Trophoblast cell (in vitro differentiated cells and primary cell): ENCODE measurements around the gene MEAK7.

Experiments used
- DNase-seq, 2 donors: peaks; one replicate each; pipeline ENCODE4 v3.0.0-alpha.2; 2016
- H2AFZ ChIP-seq: 2 replicates; pipeline ENCODE4 v1.6.1; 2013; ENCODE audit warnings: low read length, moderate library complexity, mild to moderate bottlenecking; ENCODE audit not compliant: insufficient read depth, poor library complexity
- H2AK5ac ChIP-seq: 2 replicates; pipeline ENCODE4 v1.6.1; 2013; ENCODE audit warnings: mild to moderate bottlenecking, low read length
- H2BK120ac ChIP-seq: 2 replicates; pipeline ENCODE4 v1.6.1; 2013; ENCODE audit warnings: low read length, mild to moderate bottlenecking, moderate library complexity; ENCODE audit not compliant: insufficient read depth, poor library complexity
- H2BK12ac ChIP-seq: 2 replicates; pipeline ENCODE4 v1.6.1; 2013; ENCODE audit warnings: mild to moderate bottlenecking, low read length, moderate library complexity
- H2BK5ac ChIP-seq: 2 replicates; pipeline ENCODE4 v1.6.1; 2013; ENCODE audit warnings: low read length, low read depth, moderate library complexity, mild to moderate bottlenecking; ENCODE audit not compliant: poor library complexity
- H3K14ac ChIP-seq: 2 replicates; pipeline ENCODE4 v1.6.1; 2013; ENCODE audit warnings: mild to moderate bottlenecking, low read length
- H3K18ac ChIP-seq: 2 replicates; pipeline ENCODE4 v1.6.1; 2013; ENCODE audit warnings: mild to moderate bottlenecking, low read length
- H3K23ac ChIP-seq: 2 replicates; pipeline ENCODE4 v1.6.1; 2013; ENCODE audit warnings: low read length
- H3K27ac ChIP-seq: 2 replicates; pipeline ENCODE4 v1.5.1; 2013; ENCODE audit warnings: low read depth, mild to moderate bottlenecking, inconsistent platforms, low read length, moderate library complexity
- H3K27me3 ChIP-seq: 2 replicates; pipeline ENCODE4 v1.6.1; 2013; ENCODE audit warnings: inconsistent platforms, mild to moderate bottlenecking, low read length, moderate library complexity; ENCODE audit not compliant: insufficient read depth
- H3K36me3 ChIP-seq, 2 experiments: 1 replicate in 1 of 2; 2 replicates in 1 of 2; pipeline ENCODE4 v1.6.1; 2013; ENCODE audit warnings: low read length in 2 of 2, mild to moderate bottlenecking in 2 of 2, moderate library complexity in 1 of 2; ENCODE audit not compliant: insufficient read depth in 2 of 2, control insufficient read depth in 1 of 2
- H3K4ac ChIP-seq: 2 replicates; pipeline ENCODE4 v1.6.1; 2013; ENCODE audit warnings: low read depth, mild to moderate bottlenecking, low read length, moderate library complexity
- H3K4me1 ChIP-seq, 2 experiments: 1 replicate in 1 of 2; 2 replicates in 1 of 2; pipeline ENCODE4 v1.6.1; 2013; ENCODE audit warnings: low read length in 2 of 2, mild to moderate bottlenecking in 2 of 2, moderate library complexity in 1 of 2; ENCODE audit not compliant: insufficient read depth in 2 of 2, control insufficient read depth in 1 of 2
- H3K4me2 ChIP-seq: 2 replicates; pipeline ENCODE4 v1.6.1; 2013; ENCODE audit warnings: inconsistent platforms, mild to moderate bottlenecking, low read length, moderate library complexity
- H3K4me3 ChIP-seq: 2 replicates; pipeline ENCODE4 v1.5.1; 2013; ENCODE audit warnings: mild to moderate bottlenecking, low read depth, low read length, inconsistent platforms
- H3K79me1 ChIP-seq: one replicate; pipeline ENCODE4 v1.6.1; 2013; ENCODE audit warnings: low read length
- H3K79me2 ChIP-seq: 2 replicates; pipeline ENCODE4 v1.6.1; 2013; ENCODE audit warnings: low read length, mild to moderate bottlenecking; ENCODE audit not compliant: control insufficient read depth, insufficient read depth, poor library complexity
- H3K9ac ChIP-seq: 2 replicates; pipeline ENCODE4 v1.6.1; 2013; ENCODE audit warnings: mild to moderate bottlenecking, low read length
- H3K9me3 ChIP-seq: 2 replicates; pipeline ENCODE4 v1.6.1; 2013; ENCODE audit warnings: low read depth, mild to moderate bottlenecking, control low read depth, inconsistent platforms, low read length; ENCODE audit not compliant: insufficient read depth
- H4K12ac ChIP-seq: 2 replicates; pipeline ENCODE4 v1.6.1; 2013; ENCODE audit warnings: low read depth, mild to moderate bottlenecking, low read length, moderate library complexity
- H4K8ac ChIP-seq: 2 replicates; pipeline ENCODE4 v1.6.1; 2013; ENCODE audit warnings: low read depth, mild to moderate bottlenecking, low read length, moderate library complexity
- H4K91ac ChIP-seq: one replicate; pipeline ENCODE4 v1.6.1; 2013; ENCODE audit warnings: low read depth, mild to moderate bottlenecking, low read length, moderate library complexity
- WGBS: extraction: QIAGEN DNeasy Blood & Tissue Kit; methylation state at CpG from one replicate; pipeline ENCODE4 v1.1.7; 2013; ENCODE audit warnings: missing lambda C conversion rate; ENCODE audit not compliant: insufficient read length, insufficient coverage; ENCODE audit errors: extremely low coverage; 5-methylcytosine and 5-hydroxymethylcytosine counted together

Gene MEAK7

DNA sequence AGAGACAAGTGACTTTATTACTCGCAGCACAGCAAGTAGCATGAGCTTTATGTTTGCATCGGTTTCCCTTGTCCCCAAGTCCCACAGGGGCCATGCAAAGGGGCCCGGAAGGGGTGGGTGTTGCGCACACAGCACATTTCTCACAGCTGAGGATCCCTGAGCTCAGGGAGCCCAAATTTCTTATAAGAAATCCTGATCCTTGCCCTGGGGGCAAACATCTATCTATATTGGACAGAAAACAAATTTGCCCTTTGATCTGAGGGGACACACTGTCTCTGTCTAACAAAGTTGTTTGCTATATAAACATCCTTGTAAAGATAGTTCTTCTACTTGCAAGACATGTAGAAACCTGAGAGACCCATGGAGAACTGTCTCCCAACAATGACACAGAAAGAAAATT is 35.7 kb upstream of the MEAK7 start:
- H4K91ac ChIP-seq, result no peak overlapping the region
- H2BK120ac ChIP-seq, result no peak overlapping the region
- no peak overlapping the region for H4K12ac ChIP-seq
- H3K4me2 ChIP-seq, result no peak overlapping the region
- H3K27ac ChIP-seq, result no peak overlapping the region
- no peak overlapping the region for H2BK5ac ChIP-seq
- no peaks in the 10 kb centered on the region for H3K36me3 ChIP-seq
- H3K9ac ChIP-seq, result no peak overlapping the region
- peaks cover 2% of the 10 kb centered on the region for H3K9me3 ChIP-seq
- H3K79me2 ChIP-seq, result no peaks in the 10 kb centered on the region
- no peak overlapping the region for H2AK5ac ChIP-seq
- no peak overlapping the region for H3K4me3 ChIP-seq
- no peak overlapping the region for H2AFZ ChIP-seq
- H3K23ac ChIP-seq, result no peak overlapping the region
- H4K8ac ChIP-seq, result no peak overlapping the region
- no peak overlapping the region for H3K4ac ChIP-seq
- no peak overlapping the region for H3K14ac ChIP-seq
- no peak for DNase-seq
- H3K18ac ChIP-seq, result no peak overlapping the region
- peaks cover 6 to 7% of the 10 kb centered on the region in 2 experiments for H3K4me1 ChIP-seq
- no peak overlapping the region for H2BK12ac ChIP-seq
- H3K79me1 ChIP-seq, result peaks cover 2% of the 10 kb centered on the region
- no peaks in the 10 kb centered on the region for H3K27me3 ChIP-seq
- WGBS, result no CpG with 5 or more reads among the region's 4 CpGs

DNA sequence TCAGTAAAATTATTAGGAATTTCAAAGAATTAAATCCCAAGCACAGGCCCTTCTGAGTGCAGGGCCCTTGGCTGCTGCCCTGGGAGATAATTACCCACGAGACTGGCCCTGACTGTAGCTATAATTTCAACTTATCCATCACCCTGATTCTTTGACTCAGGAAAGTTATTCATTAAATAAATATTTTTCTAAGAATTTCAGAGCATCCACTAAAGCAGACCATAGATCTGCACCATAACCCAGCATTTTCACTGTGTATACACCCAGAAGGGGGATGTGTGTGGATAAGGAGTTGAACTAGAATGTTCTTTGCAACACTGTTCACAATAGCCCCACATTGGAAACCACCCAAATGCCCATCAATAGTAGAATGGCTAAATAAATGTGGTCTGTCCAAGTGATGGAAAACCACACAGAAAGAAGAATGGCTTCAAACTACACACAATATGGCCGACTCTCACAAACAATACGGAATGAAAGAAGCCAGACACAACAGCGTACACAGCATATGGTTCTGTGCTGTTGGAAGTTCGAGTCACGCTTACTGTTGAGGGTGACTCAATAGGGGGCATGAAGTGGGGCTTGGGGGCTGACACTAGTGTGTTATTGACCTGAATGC is 33.9 kb upstream of the MEAK7 start:
- no peak overlapping the region for H3K4me3 ChIP-seq
- H4K12ac ChIP-seq, result no peak overlapping the region
- H3K9me3 ChIP-seq, result peaks cover 3% of the 10 kb centered on the region
- no peak overlapping the region for H3K27ac ChIP-seq
- no CpG with 5 or more reads among the region's 6 CpGs for WGBS
- H3K9ac ChIP-seq, result no peak overlapping the region
- H4K8ac ChIP-seq, result no peak overlapping the region
- H3K23ac ChIP-seq, result no peak overlapping the region
- H2AFZ ChIP-seq, result no peak overlapping the region
- H3K14ac ChIP-seq, result no peak overlapping the region
- no peak for DNase-seq
- H3K18ac ChIP-seq, result no peak overlapping the region
- H3K36me3 ChIP-seq, result no peaks in the 10 kb centered on the region
- H3K27me3 ChIP-seq, result no peaks in the 10 kb centered on the region
- H3K79me1 ChIP-seq, result peaks cover 7% of the 10 kb centered on the region
- no peak overlapping the region for H4K91ac ChIP-seq
- H3K4ac ChIP-seq, result no peak overlapping the region
- H3K79me2 ChIP-seq, result no peaks in the 10 kb centered on the region
- H2BK12ac ChIP-seq, result no peak overlapping the region
- H3K4me1 ChIP-seq, result peaks cover 6 to 7% of the 10 kb centered on the region in 2 experiments
- no peak overlapping the region for H3K4me2 ChIP-seq
- H2BK5ac ChIP-seq, result no peak overlapping the region
- no peak overlapping the region for H2AK5ac ChIP-seq
- H2BK120ac ChIP-seq, result no peak overlapping the region

DNA sequence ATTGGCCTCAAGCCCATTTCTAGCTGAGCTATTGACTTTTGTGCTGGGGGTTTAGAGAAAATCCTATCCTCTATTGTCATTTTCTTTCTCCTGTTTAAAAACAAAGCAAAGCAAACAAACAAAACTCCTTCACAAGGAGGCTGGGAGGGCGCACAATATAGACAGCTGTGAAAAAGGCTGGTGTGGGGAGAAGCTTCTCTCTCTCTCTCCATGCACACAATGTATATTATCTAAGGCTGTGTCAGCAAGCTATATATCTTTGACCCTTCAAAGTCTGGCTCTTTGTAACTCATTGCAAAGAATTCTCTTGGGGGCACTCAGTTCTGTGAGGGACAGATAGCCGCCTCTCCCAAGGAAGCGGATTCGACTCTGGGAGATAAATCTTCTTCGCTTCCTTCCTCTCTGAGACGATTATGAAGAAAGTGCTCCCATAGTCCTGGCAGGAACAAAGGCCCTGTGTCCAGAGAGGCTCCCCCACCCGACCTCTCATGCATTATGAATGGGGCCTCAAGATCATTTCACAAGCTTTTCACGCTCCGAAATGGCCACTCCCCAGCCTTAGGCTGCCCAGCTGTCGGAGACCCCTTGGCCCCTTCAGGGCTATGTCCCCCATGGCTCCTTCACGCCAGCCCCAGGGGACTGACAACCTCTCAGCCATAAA is 33.2 kb upstream of the MEAK7 start:
- Histone ChIP-seq H3K9me3 (peaks cover 3% of the 10 kb centered on the region), H4K12ac (no peak overlapping the region), H4K91ac (no peak overlapping the region), H3K4me1 (peaks cover 11 to 13% of the 10 kb centered on the region in 2 experiments), H3K9ac (no peak overlapping the region), H3K4ac (no peak overlapping the region), H2BK5ac (no peak overlapping the region), H2BK120ac (no peak overlapping the region), H3K14ac (no peak overlapping the region), H2BK12ac (no peak overlapping the region), H3K36me3 (no peaks in the 10 kb centered on the region), H4K8ac (no peak overlapping the region), H3K23ac (no peak overlapping the region), H3K79me1 (peaks cover 12% of the 10 kb centered on the region), H2AFZ (no peak overlapping the region), H3K27me3 (no peaks in the 10 kb centered on the region), H3K4me3 (no peak overlapping the region), H3K79me2 (no peaks in the 10 kb centered on the region), H3K4me2 (no peak overlapping the region), H2AK5ac (no peak overlapping the region), H3K18ac (no peak overlapping the region), H3K27ac (no peak overlapping the region)
- WGBS, result no CpG with 5 or more reads among the region's 11 CpGs
- no peak for DNase-seq

GRCh38 chr16:84535851-84536250 is 31.4 kb upstream of the MEAK7 start:
- H2BK120ac ChIP-seq, result peak overlapping the region; percentile 18
- no CpG with 5 or more reads among the region's 9 CpGs for WGBS
- H2BK12ac ChIP-seq, result no peak overlapping the region
- no peak for DNase-seq
- no peak overlapping the region for H3K4me3 ChIP-seq
- no peak overlapping the region for H3K27ac ChIP-seq
- H4K91ac ChIP-seq, result peak overlapping the region; percentile 17
- no peak overlapping the region for H3K4me2 ChIP-seq
- peaks cover 5% of the 10 kb centered on the region for H3K79me2 ChIP-seq
- H3K4ac ChIP-seq, result no peak overlapping the region
- peaks cover 21% of the 10 kb centered on the region for H3K79me1 ChIP-seq
- H3K9ac ChIP-seq, result no peak overlapping the region
- H3K4me1 ChIP-seq, result peaks cover 20 to 24% of the 10 kb centered on the region in 2 experiments
- no peaks in the 10 kb centered on the region for H3K36me3 ChIP-seq
- no peaks in the 10 kb centered on the region for H3K27me3 ChIP-seq
- H2AFZ ChIP-seq, result no peak overlapping the region
- H3K14ac ChIP-seq, result no peak overlapping the region
- no peak overlapping the region for H3K23ac ChIP-seq
- H2AK5ac ChIP-seq, result no peak overlapping the region
- H2BK5ac ChIP-seq, result no peak overlapping the region
- H3K18ac ChIP-seq, result no peak overlapping the region
- peaks cover 3% of the 10 kb centered on the region for H3K9me3 ChIP-seq
- no peak overlapping the region for H4K8ac ChIP-seq
- H4K12ac ChIP-seq, result no peak overlapping the region
